ENCODE data around the gene ODF2.
"Not testable (repeated sequence)": the region's sequence is repeated elsewhere in the genome, so short reads cannot be mapped to it uniquely, and the experiment has no call there.

The ODF2 gene

DNA sequence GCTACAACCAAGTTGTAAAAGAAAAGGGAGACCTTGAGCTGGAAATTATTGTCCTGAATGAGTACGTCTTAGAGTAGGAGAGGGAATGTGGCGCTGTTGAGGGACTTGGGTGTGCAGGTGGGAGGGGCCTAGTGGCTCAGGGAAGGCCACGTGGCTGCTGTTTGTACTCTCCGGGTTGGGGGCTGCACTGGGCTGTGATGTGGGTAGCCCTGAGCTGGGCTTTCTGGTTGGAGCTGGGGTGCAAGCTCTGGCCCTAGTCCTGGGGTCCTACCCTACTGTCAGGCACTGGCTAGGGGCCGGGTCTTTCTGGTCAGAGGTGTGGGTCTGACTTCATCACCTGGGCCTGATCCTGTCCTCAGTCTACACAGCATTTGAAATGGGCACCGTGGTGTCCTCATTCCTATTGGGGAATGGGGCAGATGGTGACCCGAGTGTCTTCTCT, 29.6 kb downstream of the ODF2 start:
- no peak for DNase-seq

GRCh38 chr9:128486201-128486600, 30.4 kb downstream of the ODF2 start:
- no peak for DNase-seq

GRCh38 chr9:128493424-128493823, 37.6 kb downstream of the ODF2 start:
- no peak for DNase-seq

DNA sequence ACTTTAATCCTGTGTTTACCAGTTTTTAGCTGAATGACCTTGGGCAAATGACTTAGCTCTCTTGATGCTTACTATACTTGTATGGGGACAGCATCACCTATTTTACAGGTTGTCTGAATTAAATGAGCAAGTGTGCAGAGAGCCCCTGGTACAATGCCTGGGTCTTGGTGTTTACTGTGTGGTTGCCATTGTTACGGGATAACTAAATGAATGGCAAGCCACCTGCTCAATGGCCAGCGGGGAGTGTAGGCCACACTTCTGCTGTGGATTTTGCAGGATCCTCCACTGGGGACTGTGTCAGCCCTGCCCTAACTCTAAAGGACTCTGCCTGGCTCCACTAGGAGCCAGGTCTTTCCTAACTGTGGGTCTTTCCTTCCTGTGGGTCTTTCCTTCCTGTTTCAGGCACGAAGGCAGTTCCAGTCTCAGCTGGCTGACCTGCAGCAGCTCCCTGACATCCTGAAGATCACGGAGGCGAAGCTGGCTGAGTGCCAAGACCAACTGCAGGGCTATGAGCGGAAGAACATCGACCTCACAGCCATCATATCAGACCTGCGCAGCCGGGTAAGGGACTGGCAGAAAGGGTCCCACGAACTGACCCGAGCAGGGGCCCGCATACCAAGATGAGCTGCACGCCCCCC, 38.4 kb downstream of the ODF2 start:
- DNase-seq, result no peak

GRCh38 chr9:128494746-128495129, 38.9 kb downstream of the ODF2 start:
- no peak for DNase-seq

DNA sequence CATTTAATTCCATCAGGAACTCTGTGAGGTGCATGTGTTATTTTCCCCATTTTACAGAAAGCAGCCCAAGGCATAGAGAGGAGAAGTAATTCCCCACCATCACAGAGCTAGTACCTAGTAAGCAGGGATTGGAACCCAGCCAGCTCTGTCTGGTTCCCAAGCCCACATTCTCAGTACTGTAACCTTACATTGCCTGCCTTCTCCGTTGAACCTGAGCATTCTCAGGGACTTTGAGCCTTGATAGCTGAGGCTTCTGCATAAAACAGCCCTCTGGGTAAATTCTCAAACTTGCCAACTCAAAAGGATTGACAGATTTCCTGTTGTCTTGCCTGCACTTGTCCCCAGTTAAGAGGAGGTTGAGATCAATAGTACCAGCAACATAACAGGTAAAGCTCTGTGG, 39.5 kb downstream of the ODF2 start:
- no peak for DNase-seq

DNA sequence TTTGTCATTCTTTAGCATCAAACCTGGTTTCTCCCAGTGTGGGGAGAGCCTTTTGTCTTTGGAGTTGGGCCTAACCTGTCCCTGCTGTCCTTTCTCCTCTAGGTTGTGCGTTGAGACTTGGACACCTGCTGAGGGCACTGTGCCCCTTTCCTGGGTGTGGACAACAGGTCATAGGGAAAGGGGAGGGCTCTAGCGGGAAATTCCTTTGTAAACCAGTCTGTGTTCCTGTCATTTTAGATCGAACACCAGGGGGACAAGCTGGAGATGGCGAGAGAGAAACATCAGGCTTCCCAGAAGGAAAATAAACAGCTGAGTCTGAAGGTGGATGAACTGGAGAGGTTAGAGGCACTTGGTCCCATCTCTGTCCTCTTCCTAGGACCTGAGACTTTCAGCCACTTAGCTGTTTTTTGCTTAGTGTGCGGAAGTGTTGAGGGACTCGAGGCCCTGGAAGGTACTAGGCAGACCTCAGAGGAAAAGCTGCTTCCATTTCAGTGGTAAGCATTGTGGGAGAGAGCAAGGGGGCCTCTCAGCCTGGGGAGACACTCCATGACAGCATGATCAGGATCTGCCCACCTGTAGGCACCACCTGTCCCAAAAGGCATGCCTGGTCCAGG, 40.1 kb downstream of the ODF2 start:
- DNase-seq, result no peak

DNA sequence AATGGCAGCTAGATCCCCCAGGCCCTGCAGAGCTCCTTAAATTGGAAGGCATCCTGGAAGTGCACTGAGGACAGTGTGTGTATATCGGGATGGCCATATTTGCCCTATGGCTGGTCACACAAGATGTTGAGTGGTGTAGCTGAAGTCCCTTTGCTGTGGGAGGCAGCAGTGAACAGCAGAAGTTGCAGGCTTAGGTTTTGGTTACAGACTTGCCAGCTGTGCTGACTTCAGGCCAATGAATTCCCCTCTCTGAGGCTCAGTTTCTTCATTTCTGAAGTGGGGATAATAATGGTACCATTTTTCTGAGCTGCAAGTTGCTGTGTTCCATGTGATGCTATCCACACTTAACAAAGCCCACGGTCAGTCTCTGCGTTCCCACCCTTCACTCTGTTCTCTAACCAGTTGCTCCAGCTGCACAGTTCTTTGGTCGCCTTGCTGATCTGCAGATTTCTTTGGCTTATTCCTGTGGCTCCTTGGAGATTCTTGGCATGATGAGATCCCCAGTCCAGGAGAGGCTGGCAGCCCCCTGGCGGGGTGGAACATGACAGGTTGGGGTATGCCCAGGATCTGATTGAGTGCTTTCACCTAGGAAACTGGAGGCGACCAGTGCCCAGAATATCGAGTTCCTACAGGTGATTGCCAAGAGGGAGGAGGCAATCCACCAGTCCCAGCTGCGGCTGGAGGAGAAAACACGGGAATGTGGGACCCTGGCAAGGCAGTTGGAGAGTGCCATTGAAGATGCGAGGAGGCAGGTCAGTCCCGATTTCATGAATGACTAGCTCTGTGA, 42.2 kb downstream of the ODF2 start:
- DNase-seq, result no peak

GRCh38 chr9:128498911-128499310, 43.1 kb downstream of the ODF2 start:
- DNase-seq, result no peak

DNA sequence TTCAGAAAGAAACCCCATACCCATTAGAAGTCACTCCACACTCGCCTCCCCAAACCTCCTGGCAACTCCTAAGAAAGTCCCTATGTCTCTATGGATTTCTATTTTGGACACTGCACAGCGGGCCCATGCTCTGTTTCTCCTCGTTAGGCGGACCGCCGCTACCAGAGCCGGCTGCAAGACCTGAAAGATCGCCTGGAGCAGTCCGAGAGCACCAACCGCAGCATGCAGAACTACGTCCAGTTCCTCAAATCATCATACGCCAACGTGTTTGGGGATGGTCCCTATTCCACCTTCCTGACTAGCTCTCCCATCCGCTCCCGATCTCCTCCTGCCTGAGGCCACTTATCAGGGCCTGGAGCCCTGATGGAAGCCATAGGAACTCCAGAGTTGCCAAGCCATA, 44.1 kb downstream of the ODF2 start:
- DNase-seq, result no peak

GRCh38 chr9:128503415-128503825, 47.6 kb downstream of the ODF2 start:
- DNase-seq, result peak; percentile 89

GRCh38 chr9:128503870-128504269, 48.1 kb downstream of the ODF2 start:
- DNase-seq, result no peak

- peak; percentile 89 for DNase-seq
Measured at GRCh38 chr9:128504485-128505413, 48.9 kb downstream of the ODF2 start, which contains the start of gene GLE1. Gene GLE1, plus strand, starts transcription at chr9:128504719. Its CDS starts 87 bp downstream, at chr9:128504806.

DNA sequence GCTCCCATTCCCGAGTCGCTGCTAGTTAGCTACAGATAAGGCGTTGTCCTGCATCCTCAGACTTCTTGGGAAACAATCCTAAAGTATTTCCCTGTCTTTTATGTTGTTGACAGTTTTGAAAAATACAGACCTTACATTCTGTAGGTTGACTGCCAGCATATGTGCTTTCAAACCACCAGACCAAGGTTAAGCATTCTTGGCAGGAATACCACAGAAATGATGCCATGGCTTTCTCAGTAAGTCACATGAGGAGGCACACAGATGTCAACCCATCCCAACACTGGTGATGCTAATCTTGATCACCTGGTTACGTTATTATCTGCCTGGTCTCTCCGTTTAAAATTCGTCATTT, 49.6 kb downstream of the ODF2 start:
- DNase-seq, result peak; percentile 45

GRCh38 chr9:128505906-128506305, 50.1 kb downstream of the ODF2 start:
- DNase-seq, result not testable (repeated sequence)

DNA sequence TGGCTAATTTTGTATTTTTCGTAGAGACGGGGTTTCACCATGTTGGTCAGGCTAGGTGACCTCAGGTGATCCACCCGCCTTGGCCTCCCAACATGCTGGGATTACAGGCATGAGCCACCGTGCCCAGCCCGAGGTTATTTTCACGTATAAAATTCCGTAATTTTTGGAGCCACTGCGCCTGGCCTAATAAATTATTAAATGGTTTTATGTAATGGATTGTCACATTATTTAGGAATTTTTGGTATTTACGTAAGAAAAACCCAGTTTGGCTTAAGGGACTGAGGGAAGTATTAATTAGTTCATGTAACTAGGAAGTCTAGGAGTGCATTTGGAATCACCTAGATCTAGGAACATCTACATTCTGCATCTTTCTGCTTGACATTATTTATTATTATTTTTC, 57.0 kb downstream of the ODF2 start:
- no peak for DNase-seq

DNA sequence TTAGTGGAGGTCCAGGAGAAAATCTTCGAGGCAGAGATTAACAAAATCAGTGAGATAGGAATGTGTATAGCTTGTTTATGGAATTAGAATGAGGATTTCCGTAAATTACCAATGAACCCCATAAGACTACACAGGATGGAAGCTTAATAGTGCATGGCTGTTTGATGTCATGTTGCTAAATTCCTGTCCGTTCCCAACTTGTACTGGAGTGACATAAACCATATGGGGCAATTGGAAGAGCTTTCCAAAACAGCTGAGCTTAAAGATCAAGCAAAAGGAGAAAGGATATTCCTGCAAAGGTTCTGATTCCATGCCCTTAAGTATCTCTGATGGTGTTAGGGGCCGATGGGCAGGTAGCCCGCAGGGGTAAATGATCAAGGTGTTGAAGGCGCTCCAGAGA, 66.2 kb downstream of the ODF2 start:
- DNase-seq, result no peak

DNA sequence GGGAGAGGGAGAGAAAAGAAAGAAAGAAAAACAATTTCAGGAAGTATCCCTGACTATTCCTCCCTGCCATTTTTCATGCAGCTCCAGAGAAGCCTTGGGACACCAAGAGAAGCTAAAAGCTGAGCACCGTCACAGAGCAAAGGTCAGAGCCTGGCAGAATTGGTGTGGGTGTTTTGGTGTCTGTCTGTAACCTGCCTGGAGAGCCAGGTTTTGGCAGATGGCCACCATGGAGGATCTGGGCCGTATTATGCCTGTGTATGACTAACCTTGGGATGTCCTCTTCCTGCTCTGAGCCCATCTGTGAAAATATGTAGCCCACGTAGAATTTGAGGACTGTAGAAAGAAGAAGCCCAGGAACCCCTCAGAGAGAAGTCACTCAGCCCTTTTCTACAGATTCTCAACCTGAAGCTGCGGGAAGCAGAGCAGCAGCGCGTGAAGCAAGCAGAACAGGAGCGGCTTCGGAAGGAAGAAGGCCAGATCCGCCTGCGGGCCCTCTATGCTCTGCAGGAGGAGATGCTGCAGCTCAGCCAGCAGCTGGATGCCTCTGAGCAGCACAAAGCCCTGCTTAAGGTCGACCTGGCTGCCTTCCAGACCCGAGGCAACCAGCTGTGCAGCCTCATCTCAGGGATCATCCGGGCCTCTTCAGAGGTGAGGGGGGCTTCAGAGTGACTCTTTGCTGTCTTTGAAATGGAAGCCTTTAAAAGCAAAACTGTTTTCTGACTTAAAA, 67.6 kb downstream of the ODF2 start:
- peak; percentile 40 for DNase-seq

DNA sequence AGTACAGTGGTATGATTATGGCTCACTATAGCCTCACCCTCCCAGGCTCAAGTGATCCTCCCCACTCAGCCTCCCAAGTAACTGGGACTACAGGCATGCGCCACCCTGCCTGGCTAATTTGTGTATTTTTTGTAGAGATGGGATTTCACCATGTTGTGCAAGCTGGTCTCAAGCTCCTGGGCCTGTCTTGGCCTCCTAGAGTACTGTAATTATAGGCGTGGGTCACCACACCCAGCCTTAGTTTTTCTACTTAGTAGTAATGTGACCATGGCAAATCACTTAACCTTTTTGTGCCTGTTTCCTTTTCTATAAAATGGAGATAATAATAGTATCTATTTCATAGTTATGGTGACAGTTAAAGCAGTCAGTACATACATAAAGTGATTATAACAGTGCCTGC, 70.9 kb downstream of the ODF2 start:
- no peak for DNase-seq

DNA sequence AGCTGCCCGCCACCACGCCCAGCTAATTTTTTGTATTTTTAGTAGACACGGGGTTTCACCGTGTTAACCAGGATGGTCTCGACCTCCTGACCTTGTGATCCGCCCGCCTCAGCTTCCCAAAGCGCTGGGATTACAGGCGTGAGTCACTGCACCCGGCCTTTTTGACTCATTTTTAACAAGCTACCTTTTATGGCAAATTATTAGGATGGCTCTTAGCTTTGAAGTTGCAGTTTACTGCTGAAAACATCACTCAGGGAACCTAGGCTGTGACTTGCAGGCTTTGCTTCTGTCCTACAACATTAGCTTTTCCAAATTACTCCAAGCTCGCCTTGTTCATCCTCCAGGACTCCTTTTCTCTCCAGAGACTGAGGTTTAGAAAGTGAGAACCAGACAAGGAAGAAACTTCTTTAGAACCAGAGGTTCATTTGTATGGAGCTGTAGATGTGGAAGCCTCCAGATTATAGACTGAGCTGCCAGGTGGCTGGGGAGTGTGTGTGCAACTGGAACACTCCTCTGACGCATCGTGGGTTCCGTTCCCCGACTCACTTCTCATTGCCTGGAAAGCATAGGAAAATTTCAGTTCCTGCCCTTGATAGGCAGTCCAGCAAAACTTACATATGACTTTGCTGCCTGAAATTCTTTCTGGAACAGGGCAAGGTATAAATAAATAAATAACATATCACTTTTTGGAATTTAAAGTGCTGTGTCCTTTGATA, 72.8 kb downstream of the ODF2 start:
- DNase-seq, result peak; percentile 15

GRCh38 chr9:128529191-128529590, 73.4 kb downstream of the ODF2 start:
- DNase-seq, result no peak

- no peak for DNase-seq
Measured at GRCh38 chr9:128532581-128532980, 76.8 kb downstream of the ODF2 start.
